ENCODE results near the gene IL4R. TPM values are rescaled to one million over a fixed set of nuclear protein-coding genes. Genes with fewer than 3 reads are reported as not detected.

Gene IL4R
- total and polyA plus RNA-seq, 2 of the 8 experiments (the other 6 are each of a cell fraction or from before 2014, with no cell fraction given) = 29.1 to 29.4 TPM

GRCh38 chr16:27317738-27318391, 4.1 kb downstream of the IL4R start (continued):
- no peak for TF ChIP-seq CHD7 (IDR thresholded peaks at IDR 0.05; ENCODE audit: insufficient replicate concordance, low read length)
- no peak for TF ChIP-seq JUN (IDR thresholded peaks at IDR 0.05; ENCODE audit: low read depth, low read length)
- no peak for TF ChIP-seq MAFK (IDR thresholded peaks at IDR 0.05; ENCODE audit: low read depth, low read length)
- TF ChIP-seq USF2 (IDR thresholded peaks at IDR 0.05; ENCODE audit: low read length) = no peak
- TF ChIP-seq CREB1 (IDR thresholded peaks at IDR 0.05) = no peak
- TF ChIP-seq, protein P1, sequence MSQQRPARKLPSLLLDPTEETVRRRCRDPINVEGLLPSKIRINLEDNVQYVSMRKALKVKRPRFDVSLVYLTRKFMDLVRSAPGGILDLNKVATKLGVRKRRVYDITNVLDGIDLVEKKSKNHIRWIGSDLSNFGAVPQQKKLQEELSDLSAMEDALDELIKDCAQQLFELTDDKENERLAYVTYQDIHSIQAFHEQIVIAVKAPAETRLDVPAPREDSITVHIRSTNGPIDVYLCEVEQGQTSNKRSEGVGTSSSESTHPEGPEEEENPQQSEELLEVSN (IDR thresholded peaks at IDR 0.05) = no peak
- no peak for TF ChIP-seq KDM4A (IDR thresholded peaks at IDR 0.05; ENCODE audit: low read depth, low read length, severe bottlenecking)
- TF ChIP-seq CHD2 (IDR thresholded peaks at IDR 0.05; ENCODE audit: low read length) = no peak
- TF ChIP-seq BACH1 (IDR thresholded peaks at IDR 0.05; ENCODE audit: low read length) = no peak
- no peak for TF ChIP-seq KDM1A (IDR thresholded peaks at IDR 0.05; ENCODE audit: borderline replicate concordance, low read length)

All from H1 (cell line).